Heart right ventricle (tissue), 16 donors: ENCODE results near the gene WDR1. TPM values are rescaled to one million over a fixed set of nuclear protein-coding genes. Genes with fewer than 3 reads are reported as not detected.

Experiments
- ATAC-seq, 8 donors: fragments of 200-7000 bp; cut with Tn5 transposase; one replicate each; pipeline ENCODE4 v1.9.1; 2020; ENCODE audit warnings: mild to moderate bottlenecking in 8 of 8, moderate library complexity in 8 of 8, moderate number of reproducible peaks in 1 of 8
- DNase-seq, 2 donors: peaks; one replicate each; pipeline ENCODE4 v3.0.0-alpha.2; 2020
- H3K27ac ChIP-seq, 10 donors: fragments of 200-600 bp; sonication (generic) in 2 of 10; one replicate each; pipeline versions ENCODE4 v1.5.0 to v1.8.0; 2020 to 2022; ENCODE audit warnings: mild to moderate bottlenecking in 3 of 10
- H3K27me3 ChIP-seq, 7 donors: fragments of 200-600 bp; one replicate each; pipeline ENCODE4 v1.8.0; 2021 to 2022; ENCODE audit warnings: mild to moderate bottlenecking in 2 of 7
- H3K36me3 ChIP-seq, 9 donors: fragments of 200-600 bp; sonication (generic) in 1 of 9; one replicate each; pipeline versions ENCODE4 v1.5.0 to v1.8.0; 2020 to 2022; ENCODE audit warnings: mild to moderate bottlenecking in 2 of 9
- H3K4me1 ChIP-seq, 9 donors: fragments of 200-600 bp; sonication (generic) in 1 of 9; one replicate each; pipeline versions ENCODE4 v1.5.0 to v1.8.0; 2020 to 2022; ENCODE audit warnings: mild to moderate bottlenecking in 4 of 9
- H3K4me3 ChIP-seq, 10 donors: fragments of 200-600 bp; sonication (generic) in 2 of 10; one replicate each; pipeline versions ENCODE4 v1.5.0 to v1.8.0; 2020 to 2022; ENCODE audit warnings: mild to moderate bottlenecking in 7 of 10, moderate library complexity in 2 of 10
- H3K9me3 ChIP-seq, 11 donors: fragments of 200-600 bp in 10 of 11; sonication (generic) in 2 of 11; one replicate each; pipeline versions ENCODE4 v1.5.0 to v1.8.0; 2013 to 2022; ENCODE audit warnings: mild to moderate bottlenecking in 2 of 11, control low read depth in 1 of 11, moderate library complexity in 1 of 11
- CTCF ChIP-seq, 9 donors: fragments of 200-600 bp; sonication (generic) in 2 of 9; IDR thresholded peaks; one replicate each; pipeline versions ENCODE4 v1.5.0 to v1.8.0; 2021 to 2022; ENCODE audit warnings: antibody characterized with exemption in 9 of 9, mild to moderate bottlenecking in 5 of 9, moderate library complexity in 1 of 9
- WGBS, 2 donors: extraction: QIAGEN DNeasy Blood & Tissue Kit; methylation state at CpG; one replicate each; pipeline ENCODE4 v1.1.7; 2013; ENCODE audit warnings: inconsistent platforms in 1 of 2; 5-methylcytosine and 5-hydroxymethylcytosine counted together
- intact Hi-C, 10 donors: fragments of 100-400 bp; cut with DNase I; formaldehyde crosslinking; loops; one replicate each; pipeline versions ENCODE4 v1.11.1 to v1.14.2; 2022
- long read RNA-seq, 3 donors: library from polyadenylated mRNA; unstranded; transcript quantifications; one replicate each; pipeline ENCODE4 v2.0.0, GENCODE V29; 2020 to 2021
- polyA plus RNA-seq, 2 donors: library from polyadenylated mRNA; stranded (reverse); fragments of 200-250 nt; gene quantifications; one replicate each; pipeline ENCODE4 v1.2.3, GENCODE V29; 2013
- total RNA-seq, 10 donors: library from RNA; stranded (reverse); fragmentation: NEBNext Ultra II Directional in 3 of 10; extraction: Animal tissue kit (Norgen Biotek cat#: 25700) in 3 of 10; gene quantifications; one replicate each; pipeline versions ENCODE4 v1.2.1 to v1.2.4, GENCODE V29; 2021 to 2023
- donor health status: Arrhythmogenic right ventricular cardiomyopathy.
- donor health status: ischemic (EF 13 %, LVEDD 7.1; RV severe dilation, severe dysfunction).
- donor health status: healthy with polysubstance abuse.
- donor health status: DM: no; HTN: yes; CAD: no.
- donor health status: DM: no; HTN: no; CAD: no.
- donor health status: ischemic (EF 25% LVEDD 6.9; RV normal size, moderate dysfunction).
- donor health status: ischemic (EF 25% LVEDD 5.7; RV mildly dilated, moderate dysfunction).
- donor health status: healthy.
- donor health status: DM: yes; HTN: yes; CAD: no.
- donor health status: Ischemic cardiomyopathy.
- donor health status: ischemic (EF 35%, LVEDD 5.7; RV mildly dilated, moderate dysfunction).
- donor health status: nonischemic (EF 11% LVEDD 7.7; RV severe dilation, severe dysfunction).
- donor health status: DM: yes; HTN: yes; CAD: no.
- donor health status: PGD.
- donor health status: ischemic (EF 29% LVEDD 5.4; RV normal size, mild dysfunction).
- donor health status: nonischemic (EF 23%, LVEDD 6.1; RV moderate dilation, normal function).

WDR1 gene
- total RNA-seq = 100 to 1,000 TPM; 155 to 302 (median 177) TPM
- polyA plus RNA-seq = 100 to 1,000 TPM in 1 of 2 donors, 10 to 100 TPM in 1; 51.9 to 266 TPM
- long read RNA-seq, donor 1, transcript WDR1-203 (15 exons, 3,142 nt) = major isoform, 218 of 276 reads
- long read RNA-seq, donor 1, partial matches to known transcripts = 47 of 276 reads
- long read RNA-seq, donor 1, other reads (novel, unspliced or antisense) = 10 of 276 reads
- long read RNA-seq, donor 2, transcript WDR1-203 (15 exons, 3,142 nt) = major isoform, 239 of 303 reads
- long read RNA-seq, donor 2, partial matches to known transcripts = 38 of 303 reads
- long read RNA-seq, donor 2, other reads (novel, unspliced or antisense) = 21 of 303 reads
- long read RNA-seq, donor 3, transcript WDR1-203 (15 exons, 3,142 nt) = major isoform, 534 of 660 reads
- long read RNA-seq, donor 3, transcript WDR1-202 (12 exons, 2,722 nt) = minor isoform, 16 of 660 reads
- long read RNA-seq, donor 3, partial matches to known transcripts = 82 of 660 reads
- long read RNA-seq, donor 3, other reads (novel, unspliced or antisense) = 26 of 660 reads

GRCh38 chr4:10116569-10117358, at the start of gene WDR1:
WDR1 (minus strand) TSS chr4:10116799; CDS start chr4:10116666, 133 bp downstream.
- Histone ChIP-seq H3K4me1 (peaks cover 7 to 57% (median 42%) of the 10 kb centered on the region in 9 donors), H3K27ac (peak within 1 kb of the TSS; percentile 92 to 98 (median 95)), H3K4me3 (peak within 1 kb of the TSS; percentile 60 to 86 (median 79)), H3K36me3 (peaks cover 0 to 39% (median 19%) of the 10 kb centered on the region in 9 donors), H3K27me3 (no peaks in the 10 kb centered on the region), H3K9me3 (no peaks in the 10 kb centered on the region)
- 0% methylated on average over 86 to 97 of the region's 97 CpGs for WGBS, 2 donors
- TF ChIP-seq CTCF (IDR thresholded peaks at IDR 0.05) = no peak
- peak; percentile 95 to 98 for DNase-seq
- intact Hi-C loops = loop anchor here in 3 of 10 donors (1.0 to 10.0 kb wide), 2 partner anchors 92 to 97 kb away; partner anchors contain the start of gene SLC2A9 (in 2 of the 3)
- peak; percentile 96 to 98 (median 97) for ATAC-seq

GRCh38 chr4:10164877-10165283, 48.3 kb upstream of the WDR1 start:
- Histone ChIP-seq H3K36me3 (no peaks in the 10 kb centered on the region), H3K4me1 (peaks cover 0 to 14% (median 0%) of the 10 kb centered on the region in 9 donors), H3K27me3 (peaks cover 0 to 3% (median 0%) of the 10 kb centered on the region in 7 donors), H3K4me3 (no peak overlapping the region), H3K27ac (no peak overlapping the region), H3K9me3 (no peaks in the 10 kb centered on the region)
- no peak for ATAC-seq
- WGBS, 2 donors = 35% methylated on average over 3 of the region's 3 CpGs
- intact Hi-C loops = loop anchor here in 7 of 10 donors (1.0 to 5.0 kb wide), 5 partner anchors 237 to 382 kb away; no protein-coding TSS in a partner anchor
- peak; percentile 23 to 77 (median 64) for TF ChIP-seq CTCF (IDR thresholded peaks at IDR 0.05)
- DNase-seq = peak in 1 of 2 donors; percentile 25

GRCh38 chr4:10163296-10163695, 46.7 kb upstream of the WDR1 start:
- intact Hi-C loops = loop anchor here in 3 of 10 donors (5.0 kb wide), 2 partner anchors 239 to 384 kb away; no protein-coding TSS in a partner anchor
- Histone ChIP-seq H3K9me3 (no peaks in the 10 kb centered on the region), H3K27me3 (peaks cover 0 to 3% (median 0%) of the 10 kb centered on the region in 7 donors), H3K27ac (no peak overlapping the region), H3K36me3 (no peaks in the 10 kb centered on the region), H3K4me3 (no peak overlapping the region), H3K4me1 (peaks cover 0 to 14% (median 0%) of the 10 kb centered on the region in 9 donors)
- 86 to 94% methylated on average over 1 of the region's 1 CpG for WGBS, 2 donors
- ATAC-seq = peak in 5 of 8 donors; percentile 43 to 77 (median 55)
- DNase-seq = peak; percentile 22 to 25
- TF ChIP-seq CTCF (IDR thresholded peaks at IDR 0.05) = no peak
